GM18505 (cell line): ENCODE measurements around the gene SBSN.

Experiments
- ATAC-seq: cut with Tn5 transposase; IDR thresholded peaks from one replicate; pipeline ENCODE4 v1.9.1; 2021; ENCODE audit not compliant: unreplicated experiment
- POLR2A ChIP-seq: IDR thresholded peaks from 4 replicates; pipeline ENCODE4 v1.6.1; 2011; ENCODE audit warnings: borderline replicate concordance; ENCODE audit not compliant: insufficient read depth, insufficient read length; ENCODE audit errors: extremely low read depth

The SBSN gene

GRCh38 chr19:35513628-35514281 lies 14.4 kb downstream of the SBSN start, which contains the start of gene DMKN:
Gene DMKN, minus strand, starts transcription at chr19:35513649. Its CDS starts 174 bp downstream, at chr19:35513475.
- ATAC-seq, result no peak

DNA sequence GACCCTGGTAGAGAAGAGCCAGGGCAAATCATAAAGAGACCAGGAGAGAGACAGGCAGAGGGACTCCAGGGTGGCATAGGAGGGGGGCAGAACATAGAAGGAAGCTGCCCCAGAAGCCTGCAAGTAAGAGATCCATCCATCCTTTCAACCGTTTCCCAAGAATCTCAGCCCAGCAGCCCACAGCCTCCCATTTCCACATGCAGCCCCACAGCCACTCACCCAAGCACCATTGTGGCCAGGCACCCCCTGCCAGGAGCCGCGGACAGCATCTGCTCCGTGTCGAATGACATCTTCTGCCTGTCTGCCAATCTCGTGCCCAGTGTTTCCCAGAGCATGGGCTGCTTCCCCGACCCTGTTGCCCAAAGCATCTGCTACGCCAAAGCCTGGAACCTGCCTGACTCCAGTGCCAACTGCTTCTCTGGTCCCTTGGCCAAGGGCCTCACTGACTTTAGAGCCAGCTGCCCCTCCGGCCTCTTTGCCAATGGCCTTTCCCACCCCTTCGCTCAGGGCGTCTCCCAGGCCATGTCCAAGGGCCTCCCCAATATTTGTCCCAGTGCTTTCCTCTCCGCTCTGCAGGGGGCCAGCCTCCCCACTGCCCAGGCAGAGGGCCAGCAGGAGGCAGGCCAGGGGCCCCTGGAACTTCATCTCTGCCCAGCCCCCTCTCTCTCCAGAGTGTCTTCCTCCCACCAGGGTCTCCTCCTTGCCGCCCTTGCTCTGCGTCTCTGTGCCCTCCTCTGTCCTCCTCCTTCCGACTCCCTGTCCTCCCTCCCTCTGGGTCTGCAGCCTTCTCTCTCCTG lies 15.1 kb downstream of the SBSN start:
- no peak for TF ChIP-seq POLR2A
- ATAC-seq, result no peak

More at GRCh38 chr19:35513628-35514281, 14.4 kb downstream of the SBSN start, which contains the start of gene DMKN:
- no peak for TF ChIP-seq POLR2A

GRCh38 chr19:35511337-35511736 lies 16.8 kb downstream of the SBSN start:
- ATAC-seq, result no peak
- TF ChIP-seq POLR2A, result no peak

GRCh38 chr19:35510626-35510964 lies 17.5 kb downstream of the SBSN start:
- no peak for ATAC-seq
- no peak for TF ChIP-seq POLR2A

- ATAC-seq, result no peak
- TF ChIP-seq POLR2A, result peak; percentile 44
These were observed 18.1 kb downstream of the SBSN start for GRCh38 chr19:35509861-35510625.

DNA sequence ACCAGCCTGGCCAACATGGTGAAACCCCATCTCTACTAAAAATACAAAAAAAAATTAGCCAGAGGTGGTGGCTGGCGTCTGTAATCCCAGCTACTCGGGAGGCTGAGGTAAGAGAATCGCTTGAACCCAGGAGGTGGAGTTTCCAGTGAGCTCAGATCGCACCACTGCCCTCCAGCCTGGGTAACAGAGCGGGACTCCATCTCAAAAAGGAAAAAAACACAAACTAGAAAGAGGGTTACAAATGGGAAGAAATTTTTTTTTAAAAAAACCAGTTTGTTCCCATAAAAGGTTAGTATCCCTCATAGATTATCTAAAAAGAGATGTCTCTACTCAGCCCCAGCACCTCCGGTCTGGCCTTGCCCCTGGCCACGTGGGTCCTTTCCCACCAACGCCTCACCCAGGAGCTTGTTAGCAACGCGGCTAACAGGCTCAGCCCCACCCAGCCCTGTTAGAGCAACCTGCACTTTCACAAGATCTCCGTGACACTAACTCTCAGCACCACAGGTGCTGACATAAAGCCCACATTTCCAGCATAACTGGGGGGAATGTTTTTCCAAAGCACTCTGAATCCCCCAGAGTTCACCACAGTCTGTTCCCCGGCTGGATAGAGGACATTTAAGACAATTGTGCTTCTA lies 19.0 kb downstream of the SBSN start:
- peak; percentile 37 for TF ChIP-seq POLR2A

DNA sequence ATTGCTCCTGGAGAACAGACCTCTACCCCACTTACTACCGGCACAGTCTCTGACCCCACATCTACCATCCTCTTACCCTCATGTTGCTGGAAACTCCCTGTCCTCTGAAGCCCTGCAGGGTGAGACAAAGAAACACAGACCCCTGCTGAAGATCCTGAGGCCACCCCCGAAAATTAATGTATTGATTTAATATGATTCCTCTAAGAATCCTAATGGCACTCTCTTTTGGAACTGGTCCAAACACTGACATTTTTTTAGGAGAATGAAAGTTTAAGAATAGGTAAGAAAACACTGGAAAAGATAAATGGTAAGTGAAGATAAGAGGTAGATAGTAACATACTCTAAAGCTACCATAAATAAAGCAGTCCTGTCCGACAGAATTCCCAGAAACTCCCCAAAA lies 20.0 kb downstream of the SBSN start:
- ATAC-seq, result no peak
- TF ChIP-seq POLR2A, result no peak

More for the DNA sequence above, 19.0 kb downstream of the SBSN start:
- ATAC-seq, result peak; percentile 51

DNA sequence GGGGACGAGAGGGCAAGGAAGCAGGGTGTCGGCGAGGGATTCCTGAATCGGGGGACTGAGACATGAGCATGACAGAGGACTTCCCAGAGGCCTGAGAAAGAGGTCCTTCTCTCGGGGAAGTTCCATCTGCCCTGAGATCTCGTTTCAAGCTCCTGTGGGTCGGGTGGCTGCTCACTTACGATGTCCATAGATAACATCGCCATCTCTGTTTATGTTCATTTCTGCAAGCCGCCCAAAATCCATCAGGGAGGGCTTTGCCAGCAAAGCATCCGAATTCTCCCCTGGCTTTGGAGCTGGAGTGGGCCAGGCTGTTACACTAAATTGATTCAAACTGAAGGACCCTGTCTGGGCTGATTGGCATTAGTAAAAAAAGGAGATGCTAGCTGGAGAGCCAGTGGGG lies 20.6 kb downstream of the SBSN start:
- no peak for TF ChIP-seq POLR2A

GRCh38 chr19:35506011-35506410 lies 22.1 kb downstream of the SBSN start:
- ATAC-seq, result no peak
- no peak for TF ChIP-seq POLR2A

More for the DNA sequence above, 20.6 kb downstream of the SBSN start:
- no peak for ATAC-seq

DNA sequence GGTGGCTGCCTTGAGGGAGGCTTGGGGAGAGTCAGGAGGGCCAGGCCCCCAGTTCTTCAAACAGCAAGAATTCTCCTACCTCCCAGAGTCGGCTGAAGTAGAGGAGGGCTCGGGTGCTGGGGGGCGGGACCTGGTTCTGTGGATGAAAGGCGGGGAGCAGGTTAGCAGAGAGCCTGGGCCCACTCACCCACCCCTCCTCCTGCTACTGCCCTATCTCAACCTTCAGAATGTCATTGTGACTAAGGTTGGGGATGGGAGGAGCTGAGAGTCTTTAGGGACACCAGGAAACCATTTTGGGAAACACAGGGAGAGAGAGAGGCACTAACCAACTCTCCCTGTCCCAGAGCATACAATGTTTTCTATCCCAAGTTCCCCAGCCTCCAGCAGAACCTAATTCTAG lies 25.4 kb downstream of the SBSN start:
- ATAC-seq, result no peak
- TF ChIP-seq POLR2A, result no peak

DNA sequence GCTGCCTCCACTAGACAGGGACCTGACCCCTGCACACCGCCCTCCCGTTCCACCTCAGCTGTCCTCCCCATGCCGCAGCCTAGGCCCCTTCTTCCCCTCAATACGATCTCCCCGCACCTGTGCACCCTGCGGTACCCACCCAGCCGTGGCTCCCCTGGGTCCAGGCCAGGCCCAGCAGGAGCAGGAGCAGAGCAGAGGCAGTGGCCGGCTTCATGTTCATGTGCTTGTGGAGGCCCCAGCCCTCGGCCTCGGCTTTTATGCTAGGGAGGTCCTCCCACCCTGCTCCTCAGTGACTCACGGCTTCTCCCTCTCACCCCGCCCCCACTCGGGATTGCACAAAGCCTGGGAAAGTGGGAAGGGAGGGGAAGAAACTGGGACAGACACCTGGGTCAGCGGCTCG lies 26.4 kb downstream of the SBSN start:
- no peak for ATAC-seq
- no peak for TF ChIP-seq POLR2A

GRCh38 chr19:35500611-35501010 lies 27.5 kb downstream of the SBSN start:
- TF ChIP-seq POLR2A, result no peak
- ATAC-seq, result no peak

DNA sequence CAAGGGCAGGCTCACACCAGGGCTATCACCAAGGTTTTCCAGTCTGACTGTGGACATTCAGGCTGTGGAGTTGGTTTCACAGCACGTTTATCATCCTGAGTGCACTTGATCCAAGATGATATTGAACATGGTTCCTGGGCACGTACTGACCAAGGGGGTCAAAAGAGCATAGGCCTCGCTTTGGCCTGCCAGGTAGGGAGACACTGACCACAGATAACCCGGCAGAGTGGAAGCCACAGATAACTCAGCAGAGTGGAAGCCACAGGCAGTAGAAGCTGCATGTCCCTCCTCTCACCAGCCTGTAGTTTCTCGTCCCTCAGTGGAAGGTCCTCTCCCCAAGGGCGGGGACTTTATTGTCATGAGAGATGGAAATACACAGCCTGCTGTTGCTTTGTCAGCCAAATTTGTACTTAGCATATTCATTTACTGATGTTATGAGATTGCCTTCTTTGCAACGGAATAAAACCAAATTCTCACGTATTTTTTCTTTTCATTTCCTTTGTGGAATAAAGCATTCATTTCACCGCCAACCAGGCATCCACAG lies 29.1 kb downstream of the SBSN start:
- no peak for TF ChIP-seq POLR2A
- ATAC-seq, result no peak

DNA sequence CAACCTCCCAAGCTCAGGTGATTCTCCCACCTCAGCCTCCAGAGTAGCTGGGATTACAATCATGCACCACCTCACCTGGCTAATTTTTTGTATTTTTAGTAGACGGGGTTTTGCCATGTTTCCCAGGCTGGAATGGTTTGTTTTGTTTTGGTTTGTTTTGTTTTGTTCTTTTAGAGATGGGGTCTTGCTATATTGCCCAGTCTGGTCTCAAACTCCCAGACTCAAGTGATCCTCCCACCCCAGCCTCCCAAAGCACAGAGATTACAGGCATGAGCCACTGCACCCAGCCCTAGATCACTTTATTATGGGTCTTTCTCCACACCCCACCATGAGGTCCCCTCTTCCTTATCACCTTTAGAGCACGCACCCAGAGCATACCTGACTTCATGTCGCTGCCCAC lies 29.9 kb downstream of the SBSN start:
- ATAC-seq, result no peak

More for the DNA sequence above, 29.9 kb downstream of the SBSN start:
- no peak for TF ChIP-seq POLR2A
